ENCODE measurements around the gene EIF3D.

The EIF3D gene

GRCh38 chr22:36528795-36529751, at the start of gene EIF3D:
Gene EIF3D, minus strand, starts transcription at chr22:36529166. Its CDS starts 3,045 bp downstream, at chr22:36526121.
- DNase-seq = peak; percentile 100

- DNase-seq = no peak
Measured at GRCh38 chr22:36578619-36579018, 49.7 kb upstream of the EIF3D start.

GRCh38 chr22:36577019-36577418, 48.1 kb upstream of the EIF3D start:
- DNase-seq = no peak

DNA sequence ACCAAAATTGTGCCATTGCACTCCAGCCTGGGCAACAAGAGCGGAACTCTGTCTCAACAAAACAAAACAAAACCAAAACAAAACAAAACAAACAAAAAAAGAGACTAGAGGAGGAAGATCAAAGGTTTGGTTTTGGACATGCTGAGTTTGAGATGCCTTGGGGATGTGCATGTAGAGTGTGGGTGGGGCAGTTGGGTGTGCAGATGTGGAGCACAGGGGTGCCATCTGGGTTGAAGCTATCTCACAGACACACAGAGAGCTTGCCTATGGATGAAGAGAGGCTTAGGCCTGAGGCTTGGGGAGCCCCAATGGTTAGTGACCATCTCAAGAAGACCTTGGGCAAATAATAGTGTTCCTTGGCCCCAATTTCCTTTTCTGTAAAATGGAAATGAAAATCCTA, 45.8 kb upstream of the EIF3D start:
- no peak for DNase-seq

- no peak for DNase-seq
Measured at GRCh38 chr22:36573815-36574363, 44.9 kb upstream of the EIF3D start.

DNA sequence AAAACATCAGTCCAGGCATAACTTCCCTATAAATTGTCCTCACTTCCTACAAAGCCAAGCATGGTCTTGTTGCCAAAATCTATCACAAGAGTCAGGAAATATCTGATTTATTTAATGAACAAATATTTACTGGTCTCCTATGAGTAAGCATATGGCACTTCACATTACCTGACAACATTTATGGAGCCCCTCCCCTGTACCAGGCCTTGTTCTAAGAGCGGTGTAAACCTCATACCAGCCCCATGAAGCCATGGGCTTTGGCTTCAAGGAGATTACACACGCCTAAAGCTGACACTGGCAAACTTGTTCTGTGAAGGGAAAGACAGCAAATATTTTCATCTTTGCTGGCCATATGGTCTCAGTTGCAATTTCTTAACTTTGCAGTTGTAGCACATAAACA, 43.0 kb upstream of the EIF3D start:
- DNase-seq = no peak

- no peak for DNase-seq
Measured at GRCh38 chr22:36569999-36570398, 41.0 kb upstream of the EIF3D start.

DNA sequence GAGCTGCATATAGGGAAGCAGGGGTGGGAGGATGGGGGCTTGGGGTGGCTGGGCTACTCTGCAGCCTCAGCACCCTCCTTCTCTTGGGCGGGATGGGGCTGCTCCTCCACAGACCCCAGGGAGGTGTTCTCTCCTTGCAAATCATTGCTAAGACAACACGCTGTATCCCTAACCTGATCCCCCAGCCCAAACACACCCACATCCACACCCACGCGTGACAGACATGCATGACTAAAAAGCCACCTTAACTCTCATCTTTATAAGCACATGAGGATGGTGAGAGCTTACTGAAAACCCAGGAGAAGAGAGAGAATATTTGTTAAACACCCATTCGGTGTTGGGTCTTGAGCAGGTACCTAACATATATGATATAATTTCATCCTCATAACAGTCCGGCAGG, 39.9 kb upstream of the EIF3D start:
- no peak for DNase-seq

DNA sequence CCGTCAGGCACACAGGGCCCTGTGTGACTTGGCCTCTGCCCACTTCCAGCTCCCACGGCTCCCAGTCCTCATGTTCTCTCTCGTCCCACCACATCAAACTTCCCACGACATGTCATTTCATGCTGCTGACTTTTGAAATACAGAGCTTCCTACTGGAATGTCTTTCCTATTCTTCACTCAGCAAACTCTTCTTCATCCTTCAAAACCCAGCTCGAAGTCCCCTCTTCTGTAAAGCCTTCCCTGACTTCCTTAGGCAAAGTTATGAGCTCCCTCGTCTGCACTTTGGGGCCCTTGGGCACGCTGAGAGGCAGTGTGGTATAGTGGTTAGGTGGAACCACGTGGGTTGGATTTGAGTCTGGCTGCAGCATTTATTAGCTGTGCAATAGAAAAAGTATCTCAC, 37.8 kb upstream of the EIF3D start:
- DNase-seq = no peak

GRCh38 chr22:36565686-36566085, 36.7 kb upstream of the EIF3D start:
- DNase-seq = no peak

DNA sequence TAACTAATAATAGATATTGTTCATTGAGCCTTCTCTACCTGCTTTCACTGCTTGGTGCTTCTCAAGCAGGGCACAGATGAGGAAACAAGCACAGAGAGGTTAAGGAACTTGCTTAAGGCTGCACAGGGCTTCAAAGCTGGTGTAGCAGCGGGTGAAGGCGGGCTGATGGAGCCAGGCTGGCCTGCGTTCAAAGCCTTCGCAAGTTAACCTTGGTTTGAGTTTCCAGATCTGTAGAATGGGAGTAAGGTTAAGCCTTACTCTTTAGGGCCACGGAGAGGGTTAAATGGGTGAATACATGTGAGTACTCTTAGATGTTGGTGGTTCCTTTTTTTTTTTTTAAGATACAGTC, 36.2 kb upstream of the EIF3D start:
- DNase-seq = no peak

DNA sequence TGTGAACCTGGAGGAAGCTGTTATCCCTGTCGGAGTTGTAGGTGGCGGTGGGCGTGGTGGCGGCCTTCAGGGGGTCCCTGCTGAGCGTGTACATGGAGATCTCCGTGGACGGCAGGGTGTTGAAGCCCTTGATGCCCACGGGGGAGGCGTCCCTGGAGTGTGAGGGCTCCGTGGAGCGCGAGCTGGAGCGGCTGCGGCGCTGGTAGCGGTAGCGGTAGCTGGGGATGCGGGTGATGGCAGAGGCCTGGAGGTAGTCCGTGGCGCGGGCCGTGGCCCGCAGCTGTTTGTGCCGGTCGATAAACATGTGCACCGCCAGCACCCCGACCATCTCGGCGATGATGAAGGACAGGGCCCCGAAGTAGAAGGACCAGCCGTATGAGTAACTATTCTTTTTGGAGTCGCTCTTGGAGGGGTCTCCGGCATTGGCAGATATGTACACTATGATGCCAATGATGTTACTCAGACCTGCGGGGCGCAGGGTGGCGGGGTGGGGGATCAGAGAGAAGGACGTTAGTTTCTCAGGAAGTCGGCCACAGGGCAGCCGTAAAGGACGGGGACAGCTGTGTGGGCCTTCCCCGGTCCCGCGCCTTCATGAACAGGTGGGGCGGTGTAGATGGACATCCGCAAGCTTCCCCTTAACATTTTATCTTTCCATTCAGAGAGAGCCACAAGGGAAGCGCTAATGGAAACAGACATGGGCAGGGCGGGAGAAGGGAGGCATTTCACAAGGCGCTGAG, 35.6 kb upstream of the EIF3D start:
- no peak for DNase-seq

DNA sequence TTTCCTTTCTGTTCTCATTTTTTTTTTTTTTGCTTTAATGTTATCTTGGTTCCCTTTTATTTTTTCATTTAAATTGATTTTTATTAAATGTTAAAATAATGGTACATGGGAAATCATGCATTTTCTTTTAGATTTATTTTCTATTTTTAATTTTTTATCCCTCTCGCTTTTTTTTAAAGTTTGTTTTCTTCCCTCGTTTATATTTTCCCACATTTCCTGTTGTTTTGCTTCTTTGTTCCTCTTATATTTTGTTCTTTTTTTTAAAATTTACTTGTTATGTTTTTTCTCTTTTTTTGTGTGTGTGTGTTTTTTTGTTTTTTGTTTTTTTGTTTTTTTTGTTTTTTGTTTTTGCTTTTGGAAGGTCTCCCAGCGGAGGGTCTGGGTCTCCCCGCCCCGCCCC, 34.9 kb upstream of the EIF3D start:
- DNase-seq = no peak

DNA sequence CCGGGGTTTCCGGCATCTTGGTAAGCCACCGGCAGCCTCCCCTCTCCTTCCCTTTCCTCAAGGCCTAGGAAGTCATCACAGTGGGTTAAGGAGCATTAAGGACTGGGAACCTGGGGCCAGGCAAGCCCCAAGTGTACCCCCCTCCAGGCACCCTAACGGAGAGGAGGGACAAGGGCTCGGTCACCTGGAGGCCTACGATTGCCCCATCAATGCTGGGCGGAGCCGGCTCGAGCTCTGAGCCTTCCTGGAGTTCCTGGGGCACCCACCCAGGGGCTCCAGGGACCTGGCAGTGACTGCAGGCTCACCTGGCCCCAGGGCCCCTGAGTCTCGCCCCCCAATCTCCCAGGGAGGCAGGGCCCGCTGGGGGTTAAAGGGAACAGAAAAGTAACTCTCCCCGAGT, 34.5 kb upstream of the EIF3D start:
- no peak for DNase-seq

GRCh38 chr22:36563001-36563400, 34.0 kb upstream of the EIF3D start:
- no peak for DNase-seq

GRCh38 chr22:36562261-36562835, 33.4 kb upstream of the EIF3D start:
- DNase-seq = no peak

- DNase-seq = no peak
Measured at GRCh38 chr22:36561291-36561811, 32.4 kb upstream of the EIF3D start.

- DNase-seq = no peak
Measured at GRCh38 chr22:36560001-36560400, 31.0 kb upstream of the EIF3D start.

DNA sequence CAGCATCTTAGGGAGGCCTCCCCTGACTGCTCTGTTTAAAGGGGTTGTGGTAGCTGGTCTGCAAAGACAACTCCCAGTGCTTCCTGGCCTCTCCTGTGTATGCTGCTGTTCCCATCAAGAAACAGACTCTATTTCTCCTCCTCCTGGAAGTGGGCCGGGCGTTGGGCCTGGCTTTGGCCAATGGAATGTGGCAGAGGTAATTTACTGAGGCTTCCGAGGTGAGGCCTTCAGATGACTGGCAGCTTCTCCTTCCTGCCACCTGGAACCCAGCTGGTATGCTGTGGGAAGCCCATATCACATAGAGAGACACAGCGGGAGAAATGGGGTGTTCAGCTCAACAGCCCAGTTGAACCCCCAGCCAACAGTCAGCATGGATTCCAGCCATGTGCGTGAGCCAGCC, 25.1 kb upstream of the EIF3D start:
- DNase-seq = no peak

DNA sequence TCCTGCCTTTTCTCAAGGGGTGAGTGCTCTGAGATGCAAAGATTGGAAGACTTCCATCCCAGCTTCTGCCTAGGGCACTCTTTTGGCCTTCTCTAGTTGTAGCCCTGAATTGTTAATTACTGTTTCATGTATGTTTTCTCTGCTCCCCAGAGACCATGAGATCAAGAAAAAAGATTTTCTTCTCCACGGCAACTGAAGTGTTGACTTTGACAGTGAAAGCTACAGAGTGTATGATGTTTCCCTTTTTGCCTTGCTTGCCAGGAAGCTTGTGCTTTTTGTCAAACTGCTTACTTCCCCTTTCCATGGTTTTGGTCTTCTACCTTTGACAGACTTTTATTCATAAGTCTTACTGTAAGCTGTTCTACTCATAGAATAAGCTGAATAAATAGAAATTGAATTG, 23.3 kb upstream of the EIF3D start:
- no peak for DNase-seq

- no peak for DNase-seq
Measured at GRCh38 chr22:36550701-36551495, 21.9 kb upstream of the EIF3D start.

- DNase-seq = no peak
Measured at GRCh38 chr22:36549033-36549432, 20.1 kb upstream of the EIF3D start.
